ENCODE measurements around the gene MSH2. TPM values are rescaled to one million over a fixed set of nuclear protein-coding genes. Genes with fewer than 3 reads are reported as not detected.

MSH2 gene
- total and polyA plus RNA-seq, 8 donors: 3.1 to 31.5 (median 7.2) TPM

GRCh38 chr2:47506024-47506423 is 103.1 kb downstream of the MSH2 start:
- Histone ChIP-seq H3K4me3 (no peak overlapping the region), H3K27me3 (no peaks in the 10 kb centered on the region), H3K27ac (no peak overlapping the region), H3K36me3 (no peaks in the 10 kb centered on the region), H3K4me1 (no peaks in the 10 kb centered on the region), H3K9me3 (peaks cover 4 to 17% (median 7%) of the 10 kb centered on the region in 4 donors)
- no peak for DNase-seq
- intact Hi-C loops (cut with DNase I; ENCODE audit: low total_unique reads): no loop called here
- WGBS, 5 donors: 63 to 85% (median 81%) methylated on average over 4 of the region's 4 CpGs
- TF ChIP-seq CTCF (IDR thresholded peaks at IDR 0.05) (no peak), POLR2A (IDR thresholded peaks at IDR 0.05) (no peak), POLR2AphosphoS5 (IDR thresholded peaks at IDR 0.05) (no peak), EP300 (IDR thresholded peaks at IDR 0.05) (no peak)

GRCh38 chr2:47506436-47506835 is 103.5 kb downstream of the MSH2 start:
- no peak for DNase-seq
- intact Hi-C loops (cut with DNase I; ENCODE audit: low total_unique reads): no loop called here
- H3K27ac ChIP-seq: no peak overlapping the region
- no peaks in the 10 kb centered on the region for H3K4me1 ChIP-seq
- WGBS, 5 donors: 87 to 96% (median 92%) methylated on average over 5 of the region's 5 CpGs
- no peak for TF ChIP-seq POLR2A (IDR thresholded peaks at IDR 0.05)
- no peak for TF ChIP-seq CTCF (IDR thresholded peaks at IDR 0.05)
- no peak for TF ChIP-seq POLR2AphosphoS5 (IDR thresholded peaks at IDR 0.05)
- TF ChIP-seq EP300 (IDR thresholded peaks at IDR 0.05): no peak
- peaks cover 4 to 17% (median 7%) of the 10 kb centered on the region in 4 donors for H3K9me3 ChIP-seq
- no peaks in the 10 kb centered on the region for H3K27me3 ChIP-seq
- no peaks in the 10 kb centered on the region for H3K36me3 ChIP-seq
- H3K4me3 ChIP-seq: no peak overlapping the region

GRCh38 chr2:47508080-47508479 is 105.1 kb downstream of the MSH2 start:
- TF ChIP-seq EP300 (IDR thresholded peaks at IDR 0.05): no peak
- no peak for TF ChIP-seq CTCF (IDR thresholded peaks at IDR 0.05)
- TF ChIP-seq POLR2AphosphoS5 (IDR thresholded peaks at IDR 0.05): no peak
- TF ChIP-seq POLR2A (IDR thresholded peaks at IDR 0.05): no peak
- no peaks in the 10 kb centered on the region for H3K27me3 ChIP-seq
- 68 to 77% (median 72%) methylated on average over 4 of the region's 4 CpGs for WGBS, 5 donors
- DNase-seq: no peak
- intact Hi-C loops (cut with DNase I; ENCODE audit: low total_unique reads): no loop called here
- H3K4me3 ChIP-seq: no peak overlapping the region
- no peaks in the 10 kb centered on the region for H3K36me3 ChIP-seq
- H3K4me1 ChIP-seq: no peaks in the 10 kb centered on the region
- peaks cover 4 to 17% (median 7%) of the 10 kb centered on the region in 4 donors for H3K9me3 ChIP-seq
- H3K27ac ChIP-seq: no peak overlapping the region

GRCh38 chr2:47508641-47509040 is 105.7 kb downstream of the MSH2 start:
- Histone ChIP-seq H3K27ac (no peak overlapping the region), H3K9me3 (peaks cover 4 to 17% (median 7%) of the 10 kb centered on the region in 4 donors), H3K36me3 (no peaks in the 10 kb centered on the region), H3K4me3 (no peak overlapping the region), H3K4me1 (no peaks in the 10 kb centered on the region), H3K27me3 (no peaks in the 10 kb centered on the region)
- 92 to 96% (median 94%) methylated on average over 2 of the region's 2 CpGs for WGBS, 5 donors
- no peak for DNase-seq
- intact Hi-C loops (cut with DNase I; ENCODE audit: low total_unique reads): no loop called here
- TF ChIP-seq POLR2AphosphoS5 (IDR thresholded peaks at IDR 0.05): no peak
- TF ChIP-seq CTCF (IDR thresholded peaks at IDR 0.05): no peak
- no peak for TF ChIP-seq POLR2A (IDR thresholded peaks at IDR 0.05)
- no peak for TF ChIP-seq EP300 (IDR thresholded peaks at IDR 0.05)
